GM21717 (cell line): Measurements from ENCODE around the gene PRRC2A.

Source experiments
- ATAC-seq: cut with Tn5 transposase; IDR thresholded peaks from one replicate; pipeline ENCODE4 v1.9.1; 2021; ENCODE audit warnings: mild to moderate bottlenecking, moderate library complexity; ENCODE audit not compliant: unreplicated experiment

The PRRC2A gene

DNA sequence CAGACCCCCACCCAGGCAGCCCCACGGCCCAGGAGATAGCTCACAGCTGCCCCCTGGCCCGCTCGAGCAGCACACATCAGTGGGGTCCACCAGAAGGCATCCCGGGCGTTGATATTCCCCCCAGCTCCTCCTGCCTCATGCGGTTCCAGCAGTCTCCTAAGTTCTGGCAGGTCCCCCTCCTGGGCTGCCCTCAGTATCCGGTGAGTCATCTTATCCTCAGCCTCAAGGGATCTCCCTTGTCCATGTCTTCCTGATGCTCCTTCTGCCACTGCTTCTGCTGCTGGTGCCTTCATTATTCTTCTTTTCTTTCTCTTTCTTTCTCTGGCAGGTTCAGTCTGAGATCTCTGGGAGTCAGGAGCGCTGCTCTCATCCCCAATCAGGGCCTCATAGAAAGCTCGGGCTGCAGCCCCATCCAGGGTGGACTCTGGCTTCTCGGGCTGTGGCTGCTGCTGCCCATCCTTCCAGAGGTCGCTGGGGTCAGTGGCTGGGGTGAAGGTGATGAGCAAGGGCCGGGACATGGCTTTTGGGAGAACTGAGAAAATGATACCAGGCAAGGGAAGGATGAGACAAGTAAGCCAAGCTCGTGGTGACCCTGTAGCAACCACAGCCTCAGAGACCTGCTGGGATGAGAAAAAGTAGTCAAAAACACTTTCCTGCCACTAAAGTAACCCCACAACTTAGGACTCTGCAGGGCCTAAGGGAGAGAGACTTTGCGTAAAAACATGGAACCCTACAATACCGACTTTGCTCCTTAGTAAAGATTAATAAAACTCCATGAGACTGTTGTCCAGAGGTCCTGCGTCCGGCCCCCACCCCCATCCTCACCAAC, 43.7 kb downstream of the PRRC2A start:
- ATAC-seq = no peak

DNA sequence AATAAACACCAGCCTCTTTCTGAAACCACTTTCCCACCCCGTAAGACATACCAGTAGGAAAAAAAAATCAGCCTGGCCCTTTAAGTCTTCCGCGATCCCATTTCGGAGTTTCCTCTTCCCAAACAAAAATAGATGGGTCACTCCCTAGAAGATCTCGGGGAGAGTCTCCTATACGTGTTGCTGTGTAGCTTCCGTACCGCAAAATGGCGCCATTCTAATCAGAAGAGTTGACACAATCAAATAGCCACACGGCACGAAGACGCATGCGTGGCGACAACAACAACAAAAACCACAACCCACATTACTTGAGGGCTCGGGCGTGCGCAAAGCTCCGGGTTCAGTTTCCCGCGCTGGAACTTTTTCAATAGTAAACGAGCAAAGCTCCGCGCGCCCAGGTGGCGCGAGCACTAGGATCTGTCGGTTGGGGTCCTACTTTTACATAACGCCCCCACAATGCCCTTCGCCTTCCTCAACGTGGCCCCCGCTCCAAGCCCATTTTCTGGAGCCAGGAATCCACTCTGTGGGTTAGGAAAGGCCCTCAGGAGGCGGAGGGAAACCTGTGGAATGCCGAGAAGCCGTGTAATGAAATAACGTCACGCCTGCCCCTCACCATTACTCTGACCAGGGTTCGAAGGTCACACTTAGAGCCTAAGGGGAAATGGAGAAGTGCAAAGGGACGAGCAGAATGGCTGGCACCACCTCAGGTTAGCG, 44.4 kb downstream of the PRRC2A start, which contains the start of gene GPANK1:
Gene GPANK1, minus strand, starts transcription at position 208 of the 711 bp plus-strand sequence. CDS start 519 bp downstream, outside the sequence.
- no peak for ATAC-seq

DNA sequence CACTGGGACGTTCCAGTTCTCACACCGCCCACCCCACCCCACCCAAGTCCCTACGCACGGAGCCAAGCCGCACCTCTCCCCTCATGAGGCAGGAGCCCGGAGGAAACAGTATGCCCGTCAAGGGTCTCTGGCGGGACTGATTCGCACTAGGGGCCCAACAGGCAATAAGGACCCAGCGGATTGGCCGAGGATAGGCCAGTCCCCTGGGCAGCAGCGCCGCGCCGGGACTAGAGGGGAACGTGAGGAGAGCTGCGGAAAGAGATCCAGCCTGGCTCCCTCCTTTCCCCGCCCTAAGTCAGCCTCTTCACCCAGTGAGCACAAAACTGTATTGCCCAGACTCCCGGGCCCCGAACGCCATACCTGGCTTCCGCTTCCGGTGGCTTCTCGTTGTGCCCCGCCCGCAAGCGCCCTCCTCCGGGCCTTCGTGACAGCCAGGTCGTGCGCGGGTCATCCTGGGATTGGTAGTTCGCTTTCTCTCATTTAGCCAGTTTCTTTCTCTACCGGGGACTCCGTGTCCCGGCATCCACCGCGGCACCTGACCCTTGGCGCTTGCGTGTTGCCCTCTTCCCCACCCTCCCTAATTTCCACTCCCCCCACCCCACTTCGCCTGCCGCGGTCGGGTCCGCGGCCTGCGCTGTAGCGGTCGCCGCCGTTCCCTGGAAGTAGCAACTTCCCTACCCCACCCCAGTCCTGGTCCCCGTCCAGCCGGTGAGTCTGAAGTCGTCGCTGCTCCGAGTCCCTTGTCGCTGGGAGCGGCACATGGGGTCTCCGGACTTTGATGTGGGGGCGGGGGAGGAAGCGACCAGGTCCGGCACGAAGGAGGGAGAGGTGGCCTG, 45.2 kb downstream of the PRRC2A start, which contains the start of gene CSNK2B:
Gene CSNK2B, plus strand, starts transcription at position 580 of the 836 bp plus-strand sequence. CDS start 752 bp downstream, outside the sequence.
- peak; percentile 65 for ATAC-seq

DNA sequence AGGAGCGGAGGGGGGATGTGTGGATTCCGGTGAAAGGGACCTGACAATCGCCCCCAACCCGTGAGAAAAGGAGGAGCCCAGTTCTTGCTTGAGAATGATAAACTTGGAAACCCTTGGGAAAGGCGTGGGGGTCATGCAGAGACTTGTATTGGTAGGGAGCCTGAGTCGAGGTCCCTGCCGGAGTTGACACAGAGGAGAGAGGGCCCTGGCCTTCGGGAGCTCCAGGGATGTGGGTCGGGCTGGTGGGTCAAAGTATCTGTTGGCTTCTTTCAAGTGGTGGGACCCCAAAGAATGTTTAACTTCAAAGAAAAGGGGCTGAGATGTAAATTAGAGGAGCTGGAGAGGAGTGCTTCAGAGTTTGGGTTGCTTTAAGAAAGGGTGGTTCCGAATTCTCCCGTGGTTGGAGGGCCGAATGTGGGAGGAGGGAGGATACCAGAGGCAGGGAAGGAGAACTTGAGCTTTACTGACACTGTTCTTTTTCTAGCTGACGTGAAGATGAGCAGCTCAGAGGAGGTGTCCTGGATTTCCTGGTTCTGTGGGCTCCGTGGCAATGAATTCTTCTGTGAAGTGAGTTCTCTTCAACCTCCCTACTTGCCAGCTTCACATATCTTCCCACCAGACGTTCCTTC, 45.9 kb downstream of the PRRC2A start:
- no peak for ATAC-seq

DNA sequence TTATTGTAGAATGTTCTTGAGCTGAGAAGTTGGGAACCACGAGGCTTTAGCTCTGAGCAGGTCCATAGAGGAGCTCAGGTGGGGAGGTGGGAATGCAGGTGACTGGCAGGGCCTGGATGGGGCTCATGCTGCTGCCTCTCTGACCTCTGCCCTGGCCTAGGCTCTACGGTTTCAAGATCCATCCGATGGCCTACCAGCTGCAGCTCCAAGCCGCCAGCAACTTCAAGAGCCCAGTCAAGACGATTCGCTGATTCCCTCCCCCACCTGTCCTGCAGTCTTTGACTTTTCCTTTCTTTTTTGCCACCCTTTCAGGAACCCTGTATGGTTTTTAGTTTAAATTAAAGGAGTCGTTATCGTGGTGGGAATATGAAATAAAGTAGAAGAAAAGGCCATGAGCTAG, 49.2 kb downstream of the PRRC2A start, which contains the start of gene LY6G5B:
Gene LY6G5B, plus strand, starts transcription at position 301 of the 400 bp plus-strand sequence. CDS start 975 bp downstream, outside the sequence.
- ATAC-seq = no peak

DNA sequence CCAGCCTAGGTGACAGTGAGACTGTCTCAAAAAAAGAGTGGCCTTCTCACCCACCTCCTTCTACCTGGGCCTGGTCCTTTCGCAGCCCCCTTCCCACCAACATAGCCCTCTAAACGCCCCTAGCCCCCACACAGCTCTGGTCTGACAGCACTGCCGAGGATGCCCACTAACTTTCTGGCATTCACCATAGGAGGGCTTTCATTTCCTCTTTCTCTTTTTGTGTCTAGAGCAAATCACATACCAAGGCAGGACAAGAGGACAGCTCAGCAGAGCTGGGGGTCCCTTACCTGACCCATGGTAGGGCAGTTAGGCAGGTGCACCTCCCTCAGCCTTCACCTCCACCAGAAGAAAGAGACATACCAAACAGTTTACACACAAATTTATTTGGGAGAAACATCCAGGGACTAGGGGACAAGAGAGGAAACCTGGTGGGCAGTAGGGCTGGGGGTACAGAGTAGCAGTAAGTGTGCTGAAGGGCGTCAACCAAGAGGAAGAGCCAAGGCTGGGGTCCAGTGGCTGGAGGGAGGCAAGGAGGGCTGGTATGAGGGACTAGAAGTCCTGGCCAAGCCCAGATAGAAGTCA, 55.9 kb downstream of the PRRC2A start:
- ATAC-seq = no peak

DNA sequence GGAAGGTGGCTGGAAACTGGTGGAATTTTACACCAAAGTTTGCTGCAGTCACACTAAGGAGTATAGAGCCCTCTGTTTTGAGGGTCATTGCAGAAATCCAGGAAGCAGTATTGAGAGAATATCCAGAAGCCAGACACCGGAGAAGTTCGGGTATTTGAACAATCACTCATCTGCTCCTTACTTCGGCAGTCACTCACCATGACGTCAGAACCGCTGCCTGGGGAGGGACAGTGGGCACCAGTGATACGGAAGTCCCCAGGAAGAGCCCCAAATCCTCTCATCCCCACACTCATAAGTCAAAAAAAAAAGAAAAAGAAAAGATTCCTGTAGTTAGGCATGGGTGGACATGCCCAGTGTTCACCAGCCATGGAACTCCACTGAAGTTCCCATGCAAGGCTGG, 56.4 kb downstream of the PRRC2A start:
- ATAC-seq = no peak

DNA sequence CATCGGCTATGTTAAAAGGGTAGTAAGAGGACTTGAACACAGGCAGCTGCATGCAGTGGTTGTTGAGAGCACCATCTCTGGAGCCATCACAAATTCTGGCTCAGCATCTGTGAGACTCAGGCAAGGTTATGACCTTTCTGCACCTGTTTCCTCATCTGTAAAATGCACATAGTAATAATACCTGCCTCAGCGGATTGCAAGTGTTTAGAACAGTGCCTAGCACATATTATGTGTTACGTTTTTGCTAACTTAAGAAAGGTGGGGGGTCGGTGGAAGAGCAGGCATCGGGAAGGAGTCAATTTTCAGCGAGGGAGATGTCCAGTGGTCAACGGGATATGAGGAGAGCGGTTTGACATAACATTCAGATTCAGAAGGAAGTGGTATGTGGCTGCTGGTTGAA, 57.4 kb downstream of the PRRC2A start:
- no peak for ATAC-seq

DNA sequence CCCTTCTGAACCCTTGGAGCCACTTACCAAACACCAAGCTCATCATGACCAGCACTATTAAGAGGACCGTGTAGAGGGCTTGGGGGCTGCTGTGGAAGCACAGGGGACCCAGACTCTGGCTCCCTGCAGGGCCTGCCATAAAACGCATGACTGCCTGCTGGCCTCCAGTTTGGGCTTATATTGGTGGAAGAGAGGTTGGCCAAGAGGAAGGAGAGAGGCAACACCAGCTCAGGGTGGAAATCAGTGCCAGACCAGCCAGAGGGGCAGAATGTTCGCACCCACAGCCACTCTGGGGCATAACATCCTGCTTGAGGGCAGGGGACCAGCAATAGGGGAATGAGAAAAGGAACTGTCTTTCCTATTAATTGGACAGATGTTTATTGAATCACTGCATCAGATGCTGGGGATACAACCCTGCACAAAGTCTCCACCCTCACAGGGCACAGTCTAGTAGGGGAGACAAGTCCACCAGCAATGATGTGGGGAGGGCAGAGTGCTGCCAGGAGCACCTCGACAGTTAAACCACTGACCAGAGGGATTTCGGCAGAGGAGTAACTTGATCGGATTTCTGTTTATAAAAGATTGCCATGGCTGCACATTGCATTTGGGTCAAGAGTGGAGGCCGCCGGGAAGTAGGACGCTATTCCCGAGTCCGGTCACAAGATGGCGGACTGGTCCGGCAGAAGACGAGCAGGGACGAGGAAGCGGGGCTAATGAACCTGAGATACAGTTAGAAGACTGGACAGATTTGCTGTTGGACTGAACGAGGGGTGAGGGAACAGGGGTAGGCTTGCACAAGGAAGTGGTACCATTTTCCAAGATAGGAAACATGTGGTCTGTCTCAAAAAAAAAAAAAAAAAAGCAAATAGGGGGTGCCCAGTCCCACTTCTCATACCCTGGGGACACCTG, 60.0 kb downstream of the PRRC2A start, which contains the start of gene LY6G5C:
Gene LY6G5C, minus strand, starts transcription at position 842 of the 909 bp plus-strand sequence. Its CDS starts 694 bp downstream, at position 148.
- no peak for ATAC-seq

DNA sequence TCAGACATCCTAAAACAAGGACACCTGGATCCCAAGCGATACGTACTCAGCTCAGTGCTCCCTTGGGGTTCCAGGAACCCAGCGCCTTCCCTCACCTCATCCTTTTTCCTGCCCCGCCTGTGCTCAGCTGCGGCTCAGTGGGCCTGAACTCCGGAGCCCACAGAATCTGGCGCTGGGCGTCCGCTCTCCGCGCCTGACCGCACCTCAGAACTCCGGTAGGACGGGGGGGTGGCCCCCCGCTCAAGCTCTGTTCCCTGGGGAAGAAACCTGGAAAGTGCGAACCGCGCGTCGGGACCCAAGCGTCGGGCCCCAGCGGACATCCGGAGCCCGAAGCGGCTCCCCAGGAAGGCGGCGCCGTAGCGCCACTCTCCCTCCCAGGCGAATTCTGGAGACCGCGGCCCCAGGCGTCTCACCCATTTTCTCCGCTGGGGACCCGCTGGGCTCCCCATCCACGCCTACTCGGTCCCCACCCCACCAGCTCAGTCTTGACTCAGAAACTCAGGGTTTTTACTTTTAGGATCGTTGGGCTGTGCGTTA, 60.7 kb downstream of the PRRC2A start:
- no peak for ATAC-seq

DNA sequence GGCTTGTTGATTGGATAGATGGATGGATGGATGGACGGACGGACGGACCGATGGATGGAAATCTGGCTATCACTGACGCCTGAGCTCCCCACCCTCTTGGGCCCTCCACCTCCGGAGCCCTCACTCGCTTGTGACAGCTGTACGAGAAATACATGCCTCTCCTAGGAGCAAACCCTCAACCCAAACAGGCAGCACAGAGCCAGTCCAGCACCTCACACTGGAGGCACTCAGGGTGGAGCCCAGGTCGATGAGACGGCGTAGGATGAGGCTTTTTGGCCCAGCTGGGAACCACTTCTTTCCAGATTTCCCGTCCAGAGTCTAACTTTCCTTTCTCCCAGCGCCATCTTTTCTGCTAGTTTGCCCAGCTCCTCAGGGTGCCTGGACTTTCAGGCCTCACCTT, 63.1 kb downstream of the PRRC2A start:
- ATAC-seq = no peak

DNA sequence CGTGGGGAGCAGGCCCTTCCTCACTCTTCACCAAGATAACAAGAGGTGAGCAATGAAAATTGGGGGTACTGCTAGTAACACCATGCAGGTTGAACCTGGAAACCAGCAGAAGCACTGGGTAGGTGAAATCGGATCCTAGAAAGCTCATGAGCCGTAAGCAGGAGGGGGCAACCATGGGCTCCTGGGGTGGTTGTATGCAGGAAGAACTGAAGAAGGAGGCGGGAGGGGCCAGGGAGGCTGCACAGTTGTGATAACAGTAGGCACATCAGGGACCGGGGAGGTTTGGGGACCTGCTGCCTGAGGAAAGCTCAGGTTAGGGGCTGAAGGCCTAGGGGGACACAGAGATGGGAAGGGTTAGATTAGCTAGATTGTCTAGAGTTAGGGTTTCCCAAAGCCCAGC, 66.0 kb downstream of the PRRC2A start:
- no peak for ATAC-seq

DNA sequence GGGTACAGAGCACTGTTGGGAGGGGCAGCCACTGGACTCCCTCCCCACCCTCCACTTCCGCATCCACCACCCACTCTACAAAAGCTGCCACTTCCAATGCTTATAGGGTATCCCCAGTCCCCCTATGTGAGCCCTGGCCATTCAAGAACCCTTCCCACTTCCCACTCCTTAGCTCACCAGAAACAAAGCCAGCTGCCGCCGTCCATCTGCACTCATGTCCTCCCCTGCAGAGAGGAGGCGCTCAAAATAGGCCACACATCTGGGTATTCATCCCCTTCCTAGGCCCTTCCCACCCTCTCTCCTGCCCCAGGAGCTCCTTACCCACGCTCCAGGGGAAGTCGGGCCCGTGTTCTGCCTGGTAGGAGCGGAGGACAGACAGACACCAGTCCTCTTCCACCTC, 66.8 kb downstream of the PRRC2A start:
- no peak for ATAC-seq
